Hepatocyte (in vitro differentiated cells): ENCODE measurements around the gene HBE1.

Experiments used
- CTCF ChIP-seq: fragments of 200-600 bp; sonication (generic); IDR thresholded peaks from 2 replicates; pipeline ENCODE4 v1.5.1; 2016; ENCODE audit warnings: antibody characterized with exemption, mild to moderate bottlenecking; ENCODE audit not compliant: poor library complexity
- EZH2 ChIP-seq: fragments of 200-600 bp; sonication (generic); IDR thresholded peaks from 2 replicates; pipeline ENCODE4 v1.6.1; 2016; ENCODE audit warnings: antibody characterized with exemption, mild to moderate bottlenecking, borderline replicate concordance
- EZH2phosphoT487 ChIP-seq: fragments of 200-600 bp; sonication (generic); IDR thresholded peaks from one replicate; pipeline ENCODE4 v1.6.1; 2018; ENCODE audit warnings: antibody characterized with exemption, mild to moderate bottlenecking, low read depth, moderate library complexity; ENCODE audit not compliant: unreplicated experiment, severe bottlenecking

- TF ChIP-seq CTCF (no peak), EZH2phosphoT487 (no peak), EZH2 (no peak)
Observed at GRCh38 chr11:5234381-5234834, 35.3 kb downstream of the HBE1 start, which contains the start of gene HBD.
